Caco-2 (cell line): ENCODE results near the gene ZSCAN29. TPM values are rescaled to one million over a fixed set of nuclear protein-coding genes. Genes with fewer than 3 reads are reported as not detected.
A peak's percentile ranks its signal among the peaks of the same experiment; 100 is the strongest.

Experiments
- Bru-seq: library from RNA; stranded (reverse); fragments of 400-500 nt; gene quantifications from one replicate; lab custom pipeline; 2021; lab: Mats Ljungman, UMichigan
- BruChase-seq, 2 experiments: library from RNA; stranded (reverse); fragments of 400-500 nt; gene quantifications; one replicate each; lab custom pipeline; 2021; lab: Mats Ljungman, UMichigan
- BruUV-seq: library from RNA; stranded (reverse); fragments of 400-500 nt; replicated peaks from 2 replicates; lab custom pipeline; 2021; lab: Mats Ljungman, UMichigan
- CTCF ChIA-PET: fragments of 300-600 bp; sonication (Branson Sonifier 250); formaldehyde crosslinking; loops from one replicate; lab custom pipeline; 2022; ENCODE audit warnings: antibody characterized with exemption; lab: Charles Lee
- POLR2A ChIA-PET: fragments of 300-600 bp; sonication (Branson Sonifier 250); formaldehyde crosslinking; loops from one replicate; lab custom pipeline; 2022; ENCODE audit warnings: antibody characterized with exemption; lab: Charles Lee
- DNase-seq, 2 experiments: peaks; one replicate each; pipeline versions ENCODE4 v3.0.0 to v3.0.0-alpha.2; 2020 to 2022
- H3K27me3 ChIP-seq: replicated peaks from 2 replicates; pipeline ENCODE4 v1.6.0; 2011; ENCODE audit warnings: low read length; ENCODE audit not compliant: control insufficient read depth, insufficient read depth
- H3K36me3 ChIP-seq: 2 replicates; pipeline ENCODE4 v1.5.1; 2011; ENCODE audit warnings: low read length; ENCODE audit not compliant: control insufficient read depth, insufficient read depth
- H3K4me1 ChIP-seq: fragments of 250-450 bp; sonication (Bioruptor Pico); 2 replicates; pipeline ENCODE4 v1.5.1; 2020; ENCODE audit warnings: mild to moderate bottlenecking
- H3K4me3 ChIP-seq: 2 replicates; pipeline ENCODE4 v1.5.1; 2011; ENCODE audit warnings: low read depth, mild to moderate bottlenecking, control low read depth, low read length
- H3K9me3 ChIP-seq: fragments of 250-450 bp; sonication (Bioruptor Pico); 2 replicates; pipeline ENCODE4 v1.5.1; 2020; ENCODE audit warnings: mild to moderate bottlenecking, moderate library complexity
- H3K27ac Mint-ChIP-seq: one replicate; pipeline ENCODE4 v1.8.0; 2022; ENCODE audit warnings: mixed read lengths; ENCODE audit not compliant: unreplicated experiment
- H3K27me3 Mint-ChIP-seq: one replicate; pipeline ENCODE4 v1.8.0; 2022; ENCODE audit warnings: mixed read lengths; ENCODE audit not compliant: insufficient read depth, unreplicated experiment
- H3K36me3 Mint-ChIP-seq: one replicate; pipeline ENCODE4 v1.8.0; 2022; ENCODE audit warnings: mild to moderate bottlenecking, mixed read lengths; ENCODE audit not compliant: insufficient read depth, unreplicated experiment
- H3K4me1 Mint-ChIP-seq: one replicate; pipeline ENCODE4 v1.8.0; 2022; ENCODE audit warnings: low read depth, mixed read lengths; ENCODE audit not compliant: unreplicated experiment
- H3K4me3 Mint-ChIP-seq: one replicate; pipeline ENCODE4 v1.8.0; 2022; ENCODE audit warnings: mild to moderate bottlenecking, moderate library complexity, mixed read lengths; ENCODE audit not compliant: unreplicated experiment
- H3K9me3 Mint-ChIP-seq: one replicate; pipeline ENCODE4 v1.8.0; 2022; ENCODE audit warnings: mixed read lengths; ENCODE audit not compliant: unreplicated experiment
- intact Hi-C: fragments of 100-400 bp; cut with micrococcal nuclease; formaldehyde crosslinking; loops from one replicate; pipeline ENCODE4 v1.10.0; 2022; ENCODE audit not compliant: unreplicated experiment
- long read RNA-seq: library from polyadenylated mRNA; stranded (forward); transcript quantifications from one replicate; pipeline ENCODE4 v2.0.0, GENCODE V29; 2022
- total RNA-seq: library from RNA; stranded (reverse); gene quantifications from 2 replicates; pipeline ENCODE4 v1.2.3, GENCODE V29; 2022
- TF ChIP-seq, protein P1 (sequence below), 2 experiments: fragments of 200-600 bp in 1 of 2; IDR thresholded peaks; 1 replicate in 1 of 2; 2 replicates in 1 of 2; pipeline versions ENCODE4 v1.5.1 to v1.8.0; 2011 to 2022; ENCODE audit warnings: antibody characterized with exemption in 1 of 2, control low read depth in 1 of 2, inconsistent platforms in 1 of 2, low read depth in 1 of 2, low read length in 1 of 2, mild to moderate bottlenecking in 1 of 2, moderate library complexity in 1 of 2; ENCODE audit not compliant: insufficient read depth in 1 of 2, severe bottlenecking in 1 of 2, unreplicated experiment in 1 of 2

ZSCAN29 gene
- 39.4 and 43.0 TPM in 2 replicates for total RNA-seq
- percentile 86 among the genes with signal in this experiment for Bru-seq, nascent RNA
- BruChase-seq, experiment 1, labeled RNA remaining after a 2-hour chase, result percentile 94 among the genes with signal in this experiment
- BruChase-seq, experiment 2, labeled RNA remaining after a 6-hour chase, result percentile 91 among the genes with signal in this experiment
- long read RNA-seq, full-length matches to known transcripts, result 1 of 9 reads
- long read RNA-seq, partial matches to known transcripts, result 1 of 9 reads
- long read RNA-seq, other reads (novel, unspliced or antisense), result 7 of 9 reads

DNA sequence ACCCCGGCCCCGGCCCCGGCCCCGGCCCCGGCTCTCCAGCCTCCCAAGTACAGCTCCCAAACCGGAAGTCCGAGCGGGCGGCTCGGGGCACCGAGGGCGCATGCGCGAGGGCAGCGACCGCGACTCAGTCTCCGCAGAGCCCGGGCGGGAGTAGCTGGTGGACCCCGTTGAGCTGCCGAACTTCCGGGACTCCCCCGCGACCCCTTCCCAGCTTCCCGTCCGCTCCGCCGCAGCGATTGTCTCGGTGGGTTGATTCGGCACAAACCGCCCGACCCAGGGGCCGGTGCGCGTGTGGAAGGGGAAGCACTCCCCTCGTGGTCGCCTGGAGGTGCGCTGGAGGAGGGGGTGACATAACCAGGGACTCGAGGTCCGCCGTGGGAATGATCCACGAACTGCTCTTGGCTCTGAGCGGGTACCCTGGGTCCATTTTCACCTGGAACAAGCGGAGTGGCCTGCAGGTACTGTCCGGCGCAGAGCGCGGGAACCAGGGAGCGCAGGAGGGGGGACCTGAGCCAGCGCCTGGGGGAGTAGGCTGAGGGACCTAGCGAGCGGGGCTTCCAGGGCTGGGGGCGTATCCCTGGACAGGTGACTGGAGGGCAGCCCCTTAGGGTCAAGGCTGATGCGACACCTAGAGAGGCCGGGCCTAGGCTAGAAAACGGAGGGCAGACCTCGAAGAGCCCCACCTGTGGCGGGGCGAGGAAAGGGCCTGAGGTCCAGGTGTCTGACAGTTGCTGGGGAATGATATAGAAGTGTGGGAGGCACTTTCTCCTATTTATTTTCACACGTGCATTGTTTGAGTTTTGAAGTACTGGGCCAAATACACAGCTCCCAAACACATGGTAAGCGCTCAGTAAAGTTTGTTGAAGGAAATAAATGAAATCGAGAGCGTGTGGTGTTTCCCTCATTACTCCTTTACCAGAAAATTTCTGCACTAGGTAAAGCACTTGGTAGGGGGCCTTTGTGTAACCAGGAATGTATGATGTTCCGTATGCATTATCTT lies at the start of gene ZSCAN29, which contains the start of gene TUBGCP4:
Gene ZSCAN29 (minus strand): TSS at position 69 of the 1,000 bp plus-strand sequence. CDS start 1,130 bp downstream, outside the sequence.
Gene TUBGCP4 (plus strand): TSS at position 127 of the 1,000 bp plus-strand sequence. CDS start 254 bp downstream, at position 381.
- Histone ChIP-seq H3K4me1 (peaks cover 10% of the 10 kb centered on the region), H3K27me3 (no peaks in the 10 kb centered on the region), H3K9me3 (peaks cover 2% of the 10 kb centered on the region; the same call in 1 of the 2 replicates), H3K36me3 (peaks cover 1% of the 10 kb centered on the region; the same call in 1 of the 2 replicates), H3K4me3 (peak within 1 kb of the TSS; percentile 77)
- ChIA-PET CTCF (interaction anchor here (0.6 to 1.5 kb wide), 3 partner anchors 16 to 146 kb away, joined by 3 to 5 read pairs (median 3); no protein-coding TSS in a partner anchor), POLR2A (interaction anchor here (0.6 to 1.1 kb wide), 6 partner anchors 14 to 796 kb away, joined by 3 to 8 read pairs (median 4); partner anchors contain the start of gene STARD9)
- Mint-ChIP-seq H3K27ac (peak within 1 kb of the TSS; percentile 93), H3K4me1 (peaks cover 14% of the 10 kb centered on the region), H3K27me3 (no peaks in the 10 kb centered on the region), H3K4me3 (peak within 1 kb of the TSS; percentile 93), H3K9me3 (peaks cover 3% of the 10 kb centered on the region), H3K36me3 (peaks cover 51% of the 10 kb centered on the region)
- intact Hi-C loops, result loop anchor here (1.0 kb wide), 1 partner anchor 41 kb away; the partner anchor contains the start of gene LCMT2
- BruUV-seq, result TSS peak; percentile 38
- TF ChIP-seq, protein P1, sequence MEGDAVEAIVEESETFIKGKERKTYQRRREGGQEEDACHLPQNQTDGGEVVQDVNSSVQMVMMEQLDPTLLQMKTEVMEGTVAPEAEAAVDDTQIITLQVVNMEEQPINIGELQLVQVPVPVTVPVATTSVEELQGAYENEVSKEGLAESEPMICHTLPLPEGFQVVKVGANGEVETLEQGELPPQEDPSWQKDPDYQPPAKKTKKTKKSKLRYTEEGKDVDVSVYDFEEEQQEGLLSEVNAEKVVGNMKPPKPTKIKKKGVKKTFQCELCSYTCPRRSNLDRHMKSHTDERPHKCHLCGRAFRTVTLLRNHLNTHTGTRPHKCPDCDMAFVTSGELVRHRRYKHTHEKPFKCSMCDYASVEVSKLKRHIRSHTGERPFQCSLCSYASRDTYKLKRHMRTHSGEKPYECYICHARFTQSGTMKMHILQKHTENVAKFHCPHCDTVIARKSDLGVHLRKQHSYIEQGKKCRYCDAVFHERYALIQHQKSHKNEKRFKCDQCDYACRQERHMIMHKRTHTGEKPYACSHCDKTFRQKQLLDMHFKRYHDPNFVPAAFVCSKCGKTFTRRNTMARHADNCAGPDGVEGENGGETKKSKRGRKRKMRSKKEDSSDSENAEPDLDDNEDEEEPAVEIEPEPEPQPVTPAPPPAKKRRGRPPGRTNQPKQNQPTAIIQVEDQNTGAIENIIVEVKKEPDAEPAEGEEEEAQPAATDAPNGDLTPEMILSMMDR (IDR thresholded peaks at IDR 0.05; ENCODE audit: insufficient read depth in 1 of 2, low read depth in 1 of 2, low read length in 1 of 2, severe bottlenecking in 1 of 2, unreplicated experiment in 1 of 2), result peak; percentile 50 to 77
- peak; percentile 86 to 91 for DNase-seq

DNA sequence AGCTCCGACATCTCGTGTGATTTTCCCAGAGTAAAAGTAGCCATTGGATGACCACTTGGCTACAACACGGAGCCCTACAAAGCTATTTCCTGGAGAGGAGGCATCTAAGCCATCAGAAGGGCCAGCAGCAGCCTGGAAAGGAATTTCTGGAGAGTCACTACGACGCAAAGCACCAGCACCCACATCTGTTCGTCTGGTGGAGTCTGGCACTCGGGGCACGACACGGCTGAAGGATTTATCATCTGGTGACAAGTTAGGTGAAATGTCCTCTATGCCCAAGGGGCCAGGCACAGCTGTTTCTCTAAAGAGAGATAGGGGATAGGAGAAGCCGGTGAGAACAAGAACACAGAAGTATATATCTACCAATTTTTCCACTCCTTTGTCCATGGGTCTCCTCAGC lies 49.6 kb upstream of the ZSCAN29 start:
- H3K36me3 ChIP-seq, result no peaks in the 10 kb centered on the region
- CTCF ChIA-PET, result no interaction called here
- Mint-ChIP-seq H3K4me3 (no peak overlapping the region), H3K4me1 (no peaks in the 10 kb centered on the region), H3K36me3 (peaks cover 18% of the 10 kb centered on the region), H3K27me3 (no peaks in the 10 kb centered on the region), H3K9me3 (no peaks in the 10 kb centered on the region), H3K27ac (no peak overlapping the region)
- TF ChIP-seq, protein P1 (IDR thresholded peaks at IDR 0.05; ENCODE audit: insufficient read depth in 1 of 2, low read depth in 1 of 2, low read length in 1 of 2, severe bottlenecking in 1 of 2, unreplicated experiment in 1 of 2), result no peak
- BruUV-seq, result no TSS peak
- H3K4me3 ChIP-seq, result no peak overlapping the region
- no peaks in the 10 kb centered on the region for H3K9me3 ChIP-seq
- H3K4me1 ChIP-seq, result no peaks in the 10 kb centered on the region
- DNase-seq, result no peak
- H3K27me3 ChIP-seq, result no peaks in the 10 kb centered on the region
- POLR2A ChIA-PET, result no interaction called here
- intact Hi-C loops, result no loop called here
